WTC11 (cell line): ENCODE results near the gene ZC3H4. TPM values are rescaled to one million over a fixed set of nuclear protein-coding genes. Genes with fewer than 3 reads are reported as not detected.
A peak's percentile ranks its signal among the peaks of the same experiment; 100 is the strongest.

ENCODE experiments used
- ARID4B ChIP-seq: sonication (generic); formaldehyde crosslinking; IDR thresholded peaks from 2 replicates; pipeline ENCODE4 v1.8.0; 2023; ENCODE audit warnings: missing genetic modification reagents, mild to moderate bottlenecking, borderline replicate concordance
- ATF2 ChIP-seq: sonication (generic); formaldehyde crosslinking; IDR thresholded peaks from 2 replicates; pipeline ENCODE4 v1.8.1; 2022; ENCODE audit warnings: low read depth, missing genetic modification reagents, borderline replicate concordance
- CBFB ChIP-seq: sonication (generic); formaldehyde crosslinking; IDR thresholded peaks from 2 replicates; pipeline ENCODE4 v1.8.1; 2022; ENCODE audit warnings: mild to moderate bottlenecking, low read depth, missing genetic modification reagents
- E2F1 ChIP-seq: sonication (generic); formaldehyde crosslinking; IDR thresholded peaks from 2 replicates; pipeline ENCODE4 v1.8.0; 2022; ENCODE audit warnings: mild to moderate bottlenecking, missing genetic modification reagents
- E2F5 ChIP-seq: sonication (generic); formaldehyde crosslinking; IDR thresholded peaks from 2 replicates; pipeline ENCODE4 v1.8.1; 2022; ENCODE audit warnings: mild to moderate bottlenecking, moderate library complexity, missing genetic modification reagents
- GABPB1 ChIP-seq: sonication (generic); formaldehyde crosslinking; IDR thresholded peaks from 2 replicates; pipeline ENCODE4 v1.8.1; 2023; ENCODE audit warnings: mild to moderate bottlenecking, missing genetic modification reagents
- JUN ChIP-seq: sonication (generic); formaldehyde crosslinking; IDR thresholded peaks from 2 replicates; pipeline ENCODE4 v1.8.0; 2023; ENCODE audit warnings: mild to moderate bottlenecking, missing genetic modification reagents
- MYBL2 ChIP-seq: sonication (generic); formaldehyde crosslinking; IDR thresholded peaks from 2 replicates; pipeline ENCODE4 v1.8.1; 2023; ENCODE audit warnings: mild to moderate bottlenecking, moderate library complexity, missing genetic modification reagents
- NFATC4 ChIP-seq: fragments of 250-450 bp; sonication (Bioruptor Pico); IDR thresholded peaks from 2 replicates; pipeline ENCODE4 v1.9.0; 2021; ENCODE audit warnings: mild to moderate bottlenecking
- NFE2L1 ChIP-seq: sonication (generic); formaldehyde crosslinking; IDR thresholded peaks from 2 replicates; pipeline ENCODE4 v1.8.1; 2023; ENCODE audit warnings: missing genetic modification reagents
- NR1H2 ChIP-seq: sonication (generic); formaldehyde crosslinking; IDR thresholded peaks from 2 replicates; pipeline ENCODE4 v1.9.0; 2021; ENCODE audit warnings: mild to moderate bottlenecking, moderate library complexity, missing genetic modification reagents
- PRDM15 ChIP-seq: sonication (generic); formaldehyde crosslinking; IDR thresholded peaks from 2 replicates; pipeline ENCODE4 v1.8.0; 2022; ENCODE audit warnings: missing genetic modification reagents
- SMAD4 ChIP-seq: sonication (generic); formaldehyde crosslinking; IDR thresholded peaks from 2 replicates; pipeline ENCODE4 v1.8.0; 2022; ENCODE audit warnings: mild to moderate bottlenecking, missing genetic modification reagents
- SOX15 ChIP-seq: fragments of 250-450 bp; sonication (Bioruptor Pico); IDR thresholded peaks from 2 replicates; pipeline ENCODE4 v1.9.0; 2021; ENCODE audit warnings: mild to moderate bottlenecking
- STAT6 ChIP-seq: sonication (generic); formaldehyde crosslinking; conservative IDR thresholded peaks from 2 replicates; pipeline ENCODE4 v1.8.1; 2023; ENCODE audit warnings: mild to moderate bottlenecking, low read depth, missing genetic modification reagents, moderate library complexity
- USF1 ChIP-seq: sonication (generic); formaldehyde crosslinking; IDR thresholded peaks from 2 replicates; pipeline ENCODE4 v1.8.0; 2022; ENCODE audit warnings: mild to moderate bottlenecking, missing genetic modification reagents
- ZNF219 ChIP-seq: sonication (generic); formaldehyde crosslinking; IDR thresholded peaks from 2 replicates; pipeline ENCODE4 v1.8.0; 2023; ENCODE audit warnings: missing genetic modification reagents, mild to moderate bottlenecking, borderline replicate concordance
- ZNF423 ChIP-seq: fragments of 250-450 bp; sonication (Bioruptor Pico); IDR thresholded peaks from 2 replicates; pipeline ENCODE4 v2.1.2; 2022; ENCODE audit warnings: mild to moderate bottlenecking, moderate library complexity
- ZNF532 ChIP-seq: fragments of 250-450 bp; sonication (Bioruptor Pico); IDR thresholded peaks from 2 replicates; pipeline ENCODE4 v1.9.0; 2021; ENCODE audit warnings: mild to moderate bottlenecking, borderline replicate concordance
- total RNA-seq: library from RNA; stranded (reverse); gene quantifications from 3 replicates; pipeline ENCODE4 v1.2.3, GENCODE V29; 2021

The ZC3H4 gene
- total RNA-seq, 1 experiment from 2014 or later: 67.2 TPM

- TF ChIP-seq ZNF532 (CRISPR knock-in tag) (no peak), SMAD4 (CRISPR knock-in tag) (no peak), NFATC4 (CRISPR knock-in tag) (no peak), GABPB1 (CRISPR knock-in tag) (no peak), ARID4B (CRISPR knock-in tag) (no peak), JUN (CRISPR knock-in tag) (no peak), STAT6 (CRISPR knock-in tag) (no peak), ATF2 (CRISPR knock-in tag) (no peak), PRDM15 (peak; percentile 73), MYBL2 (CRISPR knock-in tag) (no peak), USF1 (no peak), E2F5 (0 out of 2 replicates have a peak, but pooled peaks have one; percentile 41), NR1H2 (CRISPR knock-in tag) (no peak), ZNF423 (no peak), E2F1 (CRISPR knock-in tag) (no peak), ZNF219 (CRISPR knock-in tag) (no peak), NFE2L1 (CRISPR knock-in tag) (no peak), CBFB (CRISPR knock-in tag) (no peak), SOX15 (no peak)
These were observed 91.9 kb downstream of the ZC3H4 start (continued) for GRCh38 chr19:47021536-47022139.
